OCI-LY7 (cell line): ENCODE results near the gene MEAK7.
"Not testable (repeated sequence)": the region's sequence is repeated elsewhere in the genome, so short reads cannot be mapped to it uniquely, and the experiment has no call there.

Experiments used
- EZH2phosphoT487 ChIP-seq: fragments of 200-600 bp; sonication (generic); IDR thresholded peaks from 2 replicates; pipeline ENCODE4 v1.6.1; 2018; ENCODE audit warnings: low read depth, borderline replicate concordance, mild to moderate bottlenecking, mixed run types, antibody characterized with exemption, low read length, moderate library complexity, mixed read lengths
- TF ChIP-seq, protein P1 (sequence below): fragments of 200-600 bp; sonication (generic); conservative IDR thresholded peaks from 2 replicates; pipeline ENCODE4 v1.5.1; 2014; ENCODE audit warnings: mild to moderate bottlenecking, antibody characterized with exemption, low read length, moderate library complexity, mixed read lengths

DNA sequence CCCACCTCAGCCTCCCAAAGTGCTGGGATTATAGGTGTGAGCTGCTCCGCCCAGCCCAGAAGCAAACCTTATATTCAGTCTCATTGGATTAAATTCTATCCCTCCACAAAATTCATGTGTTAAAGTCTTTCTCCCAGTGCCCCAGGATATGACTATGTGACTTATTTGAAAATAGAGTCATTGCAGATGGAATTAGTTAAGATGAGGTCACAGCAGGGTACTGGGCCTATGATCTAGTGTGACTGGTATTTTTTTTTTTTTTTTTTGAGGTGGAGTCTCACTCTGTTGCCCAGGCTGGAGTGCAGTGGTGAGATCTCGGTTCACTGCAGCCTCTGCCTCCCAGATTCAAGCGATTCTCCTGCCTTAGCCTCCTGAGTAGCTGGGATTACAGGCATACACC is 13.8 kb upstream of the MEAK7 start:
- TF ChIP-seq, protein P1, sequence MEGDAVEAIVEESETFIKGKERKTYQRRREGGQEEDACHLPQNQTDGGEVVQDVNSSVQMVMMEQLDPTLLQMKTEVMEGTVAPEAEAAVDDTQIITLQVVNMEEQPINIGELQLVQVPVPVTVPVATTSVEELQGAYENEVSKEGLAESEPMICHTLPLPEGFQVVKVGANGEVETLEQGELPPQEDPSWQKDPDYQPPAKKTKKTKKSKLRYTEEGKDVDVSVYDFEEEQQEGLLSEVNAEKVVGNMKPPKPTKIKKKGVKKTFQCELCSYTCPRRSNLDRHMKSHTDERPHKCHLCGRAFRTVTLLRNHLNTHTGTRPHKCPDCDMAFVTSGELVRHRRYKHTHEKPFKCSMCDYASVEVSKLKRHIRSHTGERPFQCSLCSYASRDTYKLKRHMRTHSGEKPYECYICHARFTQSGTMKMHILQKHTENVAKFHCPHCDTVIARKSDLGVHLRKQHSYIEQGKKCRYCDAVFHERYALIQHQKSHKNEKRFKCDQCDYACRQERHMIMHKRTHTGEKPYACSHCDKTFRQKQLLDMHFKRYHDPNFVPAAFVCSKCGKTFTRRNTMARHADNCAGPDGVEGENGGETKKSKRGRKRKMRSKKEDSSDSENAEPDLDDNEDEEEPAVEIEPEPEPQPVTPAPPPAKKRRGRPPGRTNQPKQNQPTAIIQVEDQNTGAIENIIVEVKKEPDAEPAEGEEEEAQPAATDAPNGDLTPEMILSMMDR: not testable (repeated sequence)
- not testable (repeated sequence) for TF ChIP-seq EZH2phosphoT487
